ENCODE data around the gene PCDHB13. TPM values are rescaled to one million over a fixed set of nuclear protein-coding genes. Genes with fewer than 3 reads are reported as not detected.
"Not testable (repeated sequence)": the region's sequence is repeated elsewhere in the genome, so short reads cannot be mapped to it uniquely, and the experiment has no call there.

Gene PCDHB13
- polyA plus RNA-seq, 4 donors = 5.0 to 7.6 (median 5.4) TPM

DNA sequence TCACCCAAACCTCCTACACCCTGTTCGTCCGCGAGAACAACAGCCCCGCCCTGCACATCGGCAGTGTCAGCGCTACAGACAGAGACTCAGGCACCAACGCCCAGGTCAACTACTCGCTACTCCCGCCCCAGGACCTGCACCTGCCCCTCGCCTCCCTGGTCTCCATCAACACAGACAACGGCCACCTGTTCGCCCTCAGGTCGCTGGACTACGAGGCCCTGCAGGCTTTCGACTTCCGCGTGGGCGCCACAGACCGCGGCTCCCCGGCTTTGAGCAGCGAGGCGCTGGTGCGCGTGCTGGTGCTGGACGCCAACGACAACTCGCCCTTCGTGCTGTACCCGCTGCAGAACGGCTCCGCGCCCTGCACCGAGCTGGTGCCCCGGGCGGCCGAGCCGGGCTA is 12.6 kb upstream of the PCDHB13 start:
- not testable (repeated sequence) for DNase-seq (ENCODE audit: low read depth in 4 of 4, low spot score in 2 of 4)

DNA sequence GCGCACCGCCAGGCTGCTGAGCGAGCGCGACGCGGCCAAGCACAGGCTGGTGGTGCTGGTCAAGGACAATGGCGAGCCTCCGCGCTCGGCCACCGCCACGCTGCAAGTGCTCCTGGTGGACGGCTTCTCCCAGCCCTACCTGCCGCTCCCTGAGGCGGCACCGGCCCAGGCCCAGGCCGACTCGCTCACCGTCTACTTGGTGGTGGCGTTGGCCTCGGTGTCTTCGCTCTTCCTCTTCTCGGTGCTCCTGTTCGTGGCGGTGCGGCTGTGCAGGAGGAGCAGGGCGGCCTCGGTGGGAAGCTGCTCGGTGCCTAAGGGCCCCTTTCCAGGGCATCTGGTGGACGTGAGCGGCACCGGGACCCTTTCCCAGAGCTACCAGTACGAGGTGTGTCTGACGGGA is 12.1 kb upstream of the PCDHB13 start:
- not testable (repeated sequence) for DNase-seq (ENCODE audit: low read depth in 4 of 4, low spot score in 2 of 4)

DNA sequence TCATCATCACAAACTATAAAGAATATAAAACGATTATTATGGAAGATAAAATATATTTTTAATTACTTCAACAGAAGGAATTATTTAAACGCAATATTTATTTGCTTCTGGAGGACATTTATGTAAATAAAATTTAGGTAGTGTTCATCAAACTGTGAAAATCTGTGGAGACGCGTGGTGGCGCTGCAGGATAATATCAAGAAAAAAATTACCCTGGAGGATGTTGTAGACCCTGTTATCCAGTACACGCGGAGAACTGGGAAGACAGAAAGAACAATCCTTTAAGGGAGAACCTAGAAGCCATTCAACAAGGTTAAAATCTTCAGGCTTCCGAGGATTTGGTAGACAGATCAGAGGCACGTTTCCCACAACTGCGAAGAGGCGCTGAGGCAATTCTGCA is 5.2 kb upstream of the PCDHB13 start, which contains the start of gene PCDHB12:
Gene PCDHB12, plus strand, starts transcription at position 242 of the 400 bp plus-strand sequence. CDS start 189 bp downstream, outside the sequence.
- DNase-seq (ENCODE audit: low read depth in 4 of 4, low spot score in 2 of 4) = no peak

GRCh38 chr5:141210281-141210680 is 3.4 kb upstream of the PCDHB13 start:
- DNase-seq (ENCODE audit: low read depth in 4 of 4, low spot score in 2 of 4) = not testable (repeated sequence)

GRCh38 chr5:141210849-141211248 is 2.9 kb upstream of the PCDHB13 start:
- DNase-seq (ENCODE audit: low read depth in 4 of 4, low spot score in 2 of 4) = not testable (repeated sequence)

- not testable (repeated sequence) for DNase-seq (ENCODE audit: low read depth in 4 of 4, low spot score in 2 of 4)
Observed at GRCh38 chr5:141214583-141214982, 864 bp downstream of the PCDHB13 start.

DNA sequence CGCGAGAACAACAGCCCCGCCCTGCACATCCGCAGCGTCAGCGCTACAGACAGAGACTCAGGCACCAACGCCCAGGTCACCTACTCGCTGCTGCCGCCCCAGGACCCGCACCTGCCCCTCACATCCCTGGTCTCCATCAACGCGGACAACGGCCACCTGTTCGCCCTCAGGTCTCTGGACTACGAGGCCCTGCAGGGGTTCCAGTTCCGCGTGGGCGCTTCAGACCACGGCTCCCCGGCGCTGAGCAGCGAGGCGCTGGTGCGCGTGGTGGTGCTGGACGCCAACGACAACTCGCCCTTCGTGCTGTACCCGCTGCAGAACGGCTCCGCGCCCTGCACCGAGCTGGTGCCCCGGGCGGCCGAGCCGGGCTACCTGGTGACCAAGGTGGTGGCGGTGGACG is 1.8 kb downstream of the PCDHB13 start:
- DNase-seq (ENCODE audit: low read depth in 4 of 4, low spot score in 2 of 4) = not testable (repeated sequence)

DNA sequence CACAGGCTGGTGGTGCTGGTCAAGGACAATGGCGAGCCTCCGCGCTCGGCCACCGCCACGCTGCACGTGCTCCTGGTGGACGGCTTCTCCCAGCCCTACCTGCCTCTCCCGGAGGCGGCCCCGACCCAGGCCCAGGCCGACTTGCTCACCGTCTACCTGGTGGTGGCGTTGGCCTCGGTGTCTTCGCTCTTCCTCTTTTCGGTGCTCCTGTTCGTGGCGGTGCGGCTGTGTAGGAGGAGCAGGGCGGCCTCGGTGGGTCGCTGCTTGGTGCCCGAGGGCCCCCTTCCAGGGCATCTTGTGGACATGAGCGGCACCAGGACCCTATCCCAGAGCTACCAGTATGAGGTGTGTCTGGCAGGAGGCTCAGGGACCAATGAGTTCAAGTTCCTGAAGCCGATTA is 2.3 kb downstream of the PCDHB13 start:
- DNase-seq (ENCODE audit: low read depth in 4 of 4, low spot score in 2 of 4) = not testable (repeated sequence)

DNA sequence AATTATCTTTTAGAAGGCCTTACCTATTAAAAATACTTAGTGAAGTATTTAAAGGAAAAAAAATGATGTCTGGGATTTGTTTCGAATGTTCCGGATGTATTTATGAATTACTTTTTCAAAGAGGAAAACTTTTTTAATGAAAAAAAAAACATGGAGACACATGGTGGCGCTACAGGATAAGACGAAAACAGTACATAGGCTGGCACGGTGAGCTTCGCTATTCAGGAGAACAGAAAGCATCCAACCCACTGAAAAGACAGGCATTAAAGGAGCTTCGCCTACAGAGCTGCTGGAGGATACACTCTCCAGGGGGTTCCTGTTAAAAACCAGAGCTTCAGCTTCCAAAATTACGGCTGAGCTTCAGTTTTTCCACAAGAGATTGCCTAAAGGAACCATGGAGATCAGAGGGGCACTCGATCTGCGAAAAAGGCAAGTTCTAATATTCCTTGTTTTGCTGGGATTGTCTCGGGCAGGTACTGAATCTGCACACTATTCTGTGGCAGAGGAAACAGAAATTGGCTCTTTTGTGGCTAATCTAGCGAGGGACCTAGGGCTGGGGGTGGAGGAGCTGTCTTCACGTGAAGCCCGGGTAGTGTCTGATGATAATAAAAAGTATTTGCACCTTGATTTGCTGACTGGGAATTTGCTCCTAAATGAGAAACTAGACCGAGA is 9.5 kb downstream of the PCDHB13 start, which contains the start of gene PCDHB14:
Gene PCDHB14, plus strand, starts transcription at position 232 of the 672 bp plus-strand sequence. Its CDS starts 163 bp downstream, at position 395.
- DNase-seq (ENCODE audit: low read depth in 4 of 4, low spot score in 2 of 4) = no peak

DNA sequence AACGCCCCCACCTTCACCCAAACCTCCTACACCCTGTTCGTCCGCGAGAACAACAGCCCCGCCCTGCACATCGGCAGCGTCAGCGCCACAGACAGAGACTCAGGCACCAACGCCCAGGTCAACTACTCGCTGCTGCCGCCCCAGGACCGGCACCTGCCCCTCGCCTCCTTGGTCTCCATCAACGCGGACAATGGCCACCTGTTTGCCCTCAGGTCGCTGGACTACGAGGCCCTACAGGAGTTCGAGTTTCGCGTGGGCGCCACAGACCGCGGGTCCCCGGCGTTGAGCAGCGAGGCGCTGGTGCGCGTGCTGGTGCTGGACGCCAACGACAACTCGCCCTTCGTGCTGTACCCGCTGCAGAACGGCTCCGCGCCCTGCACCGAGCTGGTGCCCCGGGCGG is 11.1 kb downstream of the PCDHB13 start:
- DNase-seq (ENCODE audit: low read depth in 4 of 4, low spot score in 2 of 4) = not testable (repeated sequence)

DNA sequence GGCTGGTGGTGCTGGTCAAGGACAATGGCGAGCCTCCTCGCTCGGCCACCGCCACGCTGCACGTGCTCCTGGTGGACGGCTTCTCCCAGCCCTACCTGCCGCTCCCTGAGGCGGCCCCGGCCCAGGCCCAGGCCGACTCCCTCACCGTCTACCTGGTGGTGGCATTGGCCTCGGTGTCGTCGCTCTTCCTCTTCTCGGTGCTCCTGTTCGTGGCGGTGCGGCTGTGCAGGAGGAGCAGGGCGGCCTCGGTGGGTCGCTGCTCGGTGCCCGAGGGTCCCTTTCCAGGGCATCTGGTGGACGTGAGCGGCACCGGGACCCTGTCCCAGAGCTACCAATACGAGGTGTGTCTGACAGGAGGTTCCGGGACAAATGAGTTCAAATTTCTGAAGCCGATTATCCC is 11.7 kb downstream of the PCDHB13 start:
- not testable (repeated sequence) for DNase-seq (ENCODE audit: low read depth in 4 of 4, low spot score in 2 of 4)

- DNase-seq (ENCODE audit: low read depth in 4 of 4, low spot score in 2 of 4) = no peak
Observed at GRCh38 chr5:141234109-141234667, 20.5 kb downstream of the PCDHB13 start.

DNA sequence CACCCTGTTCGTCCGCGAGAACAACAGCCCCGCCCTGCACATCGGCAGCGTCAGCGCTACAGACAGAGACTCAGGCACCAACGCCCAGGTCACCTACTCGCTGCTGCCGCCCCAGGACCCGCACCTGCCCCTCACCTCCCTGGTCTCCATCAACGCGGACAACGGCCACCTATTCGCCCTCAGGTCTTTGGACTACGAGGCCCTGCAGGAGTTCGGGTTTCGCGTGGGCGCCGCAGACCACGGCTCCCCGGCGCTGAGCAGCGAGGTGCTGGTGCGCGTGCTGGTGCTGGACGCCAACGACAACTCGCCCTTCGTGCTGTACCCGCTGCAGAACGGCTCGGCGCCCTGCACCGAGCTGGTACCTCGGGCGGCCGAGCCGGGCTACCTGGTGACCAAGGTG is 22.2 kb downstream of the PCDHB13 start:
- DNase-seq (ENCODE audit: low read depth in 4 of 4, low spot score in 2 of 4) = not testable (repeated sequence)

GRCh38 chr5:141236516-141237313 is 23.0 kb downstream of the PCDHB13 start:
- no peak for DNase-seq (ENCODE audit: low read depth in 4 of 4, low spot score in 2 of 4)

- no peak for DNase-seq (ENCODE audit: low read depth in 4 of 4, low spot score in 2 of 4)
Observed at GRCh38 chr5:141241496-141241895, 27.8 kb downstream of the PCDHB13 start.

GRCh38 chr5:141245250-141245717 is 31.6 kb downstream of the PCDHB13 start, which contains the start of gene PCDHB15:
PCDHB15 (plus strand) TSS chr5:141245395; CDS start chr5:141245579, 184 bp downstream.
- no peak for DNase-seq (ENCODE audit: low read depth in 4 of 4, low spot score in 2 of 4)

DNA sequence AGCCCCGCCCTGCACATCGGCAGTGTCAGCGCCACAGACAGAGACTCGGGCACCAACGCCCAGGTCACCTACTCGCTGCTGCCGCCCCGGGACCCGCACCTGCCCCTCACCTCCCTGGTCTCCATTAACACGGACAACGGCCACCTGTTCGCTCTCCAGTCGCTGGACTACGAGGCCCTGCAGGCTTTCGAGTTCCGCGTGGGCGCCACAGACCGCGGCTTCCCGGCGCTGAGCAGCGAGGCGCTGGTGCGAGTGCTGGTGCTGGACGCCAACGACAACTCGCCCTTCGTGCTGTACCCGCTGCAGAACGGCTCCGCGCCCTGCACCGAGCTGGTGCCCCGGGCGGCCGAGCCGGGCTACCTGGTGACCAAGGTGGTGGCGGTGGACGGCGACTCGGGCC is 33.3 kb downstream of the PCDHB13 start:
- not testable (repeated sequence) for DNase-seq (ENCODE audit: low read depth in 4 of 4, low spot score in 2 of 4)

DNA sequence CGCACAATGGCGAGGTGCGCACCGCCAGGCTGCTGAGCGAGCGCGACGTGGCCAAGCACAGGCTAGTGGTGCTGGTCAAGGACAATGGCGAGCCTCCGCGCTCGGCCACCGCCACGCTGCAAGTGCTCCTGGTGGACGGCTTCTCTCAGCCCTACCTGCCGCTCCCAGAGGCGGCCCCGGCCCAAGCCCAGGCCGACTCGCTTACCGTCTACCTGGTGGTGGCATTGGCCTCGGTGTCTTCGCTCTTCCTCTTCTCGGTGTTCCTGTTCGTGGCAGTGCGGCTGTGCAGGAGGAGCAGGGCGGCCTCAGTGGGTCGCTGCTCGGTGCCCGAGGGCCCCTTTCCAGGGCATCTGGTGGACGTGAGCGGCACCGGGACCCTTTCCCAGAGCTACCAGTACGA is 33.7 kb downstream of the PCDHB13 start:
- DNase-seq (ENCODE audit: low read depth in 4 of 4, low spot score in 2 of 4) = not testable (repeated sequence)

- DNase-seq (ENCODE audit: low read depth in 4 of 4, low spot score in 2 of 4) = no peak
Observed at GRCh38 chr5:141250576-141250975, 36.9 kb downstream of the PCDHB13 start.

- no peak for DNase-seq (ENCODE audit: low read depth in 4 of 4, low spot score in 2 of 4)
Observed at GRCh38 chr5:141258464-141258863, 44.7 kb downstream of the PCDHB13 start.

- no peak for DNase-seq (ENCODE audit: low read depth in 4 of 4, low spot score in 2 of 4)
Observed at GRCh38 chr5:141258948-141259347, 45.2 kb downstream of the PCDHB13 start.

All from left renal cortex interstitium (tissue), 4 donors.